SH-SY5Y (cell line): ENCODE results near the gene HNRNPAB.

Experiments
- GATA2 ChIP-seq: IDR thresholded peaks from 2 replicates; pipeline ENCODE4 v1.6.1; 2011; ENCODE audit warnings: mild to moderate bottlenecking, low read depth, low read length
- GATA3 ChIP-seq: IDR thresholded peaks from 2 replicates; pipeline ENCODE4 v1.6.1; 2011; ENCODE audit warnings: low read depth, mild to moderate bottlenecking, low read length, moderate library complexity

The HNRNPAB gene

DNA sequence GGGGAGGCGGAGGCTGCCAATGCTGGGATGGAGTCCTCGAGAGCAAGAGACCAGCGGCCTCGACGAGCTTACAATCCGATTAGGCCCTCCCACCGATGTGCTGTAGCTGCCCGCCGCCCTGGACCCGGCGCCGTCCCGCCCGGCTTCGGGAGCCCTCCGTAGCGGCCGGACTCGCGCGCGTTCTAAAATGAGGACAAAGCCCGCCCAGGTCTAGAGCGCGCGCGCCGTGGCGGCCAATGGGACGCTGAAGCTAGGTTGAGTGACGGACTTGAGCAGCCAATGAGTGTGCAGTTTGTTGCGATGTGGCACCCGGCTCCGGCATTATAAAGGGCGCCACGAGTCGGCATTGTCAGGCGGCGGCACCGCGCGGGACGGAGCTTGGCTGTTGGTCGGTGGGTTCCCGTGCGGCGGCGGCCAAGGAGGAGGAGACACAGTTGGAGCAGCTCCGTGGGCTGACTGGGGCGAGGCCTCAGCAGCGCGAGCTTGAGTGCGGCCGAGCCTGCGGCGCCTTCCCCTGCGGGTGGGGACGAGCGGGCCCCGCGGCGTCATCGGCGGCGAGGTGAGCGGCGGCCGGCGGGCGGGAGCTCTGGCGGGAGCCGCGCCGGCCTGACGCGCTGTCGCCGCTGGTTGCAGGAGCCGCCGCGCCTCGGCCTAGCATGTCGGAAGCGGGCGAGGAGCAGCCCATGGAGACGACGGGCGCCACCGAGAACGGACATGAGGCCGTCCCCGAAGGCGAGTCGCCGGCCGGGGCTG is at the start of gene HNRNPAB:
Gene HNRNPAB, plus strand, starts transcription at position 352 of the 753 bp plus-strand sequence. Its CDS starts 305 bp downstream, at position 657.
- TF ChIP-seq GATA3 (no peak), GATA2 (no peak)

DNA sequence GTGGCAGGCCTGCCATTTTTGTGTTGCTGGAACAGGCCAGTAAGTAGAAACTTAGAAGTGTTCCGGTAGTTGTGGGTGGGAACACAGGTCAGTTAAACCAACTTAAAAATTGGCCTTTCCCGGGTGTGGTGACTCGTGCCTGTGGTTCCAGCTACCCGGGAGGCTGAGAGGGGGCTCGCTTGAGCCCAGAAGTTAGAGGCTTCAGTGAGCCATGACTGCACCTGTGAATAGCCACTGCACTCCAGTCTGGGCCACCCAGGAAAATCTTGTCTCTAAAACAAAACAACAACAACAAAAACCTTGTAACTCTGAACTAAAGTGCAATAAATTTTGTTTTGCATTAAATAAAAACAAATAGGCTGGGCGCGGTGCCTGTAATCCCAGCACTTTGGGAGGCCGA is 49.3 kb upstream of the HNRNPAB start:
- no peak for TF ChIP-seq GATA2
- no peak for TF ChIP-seq GATA3

DNA sequence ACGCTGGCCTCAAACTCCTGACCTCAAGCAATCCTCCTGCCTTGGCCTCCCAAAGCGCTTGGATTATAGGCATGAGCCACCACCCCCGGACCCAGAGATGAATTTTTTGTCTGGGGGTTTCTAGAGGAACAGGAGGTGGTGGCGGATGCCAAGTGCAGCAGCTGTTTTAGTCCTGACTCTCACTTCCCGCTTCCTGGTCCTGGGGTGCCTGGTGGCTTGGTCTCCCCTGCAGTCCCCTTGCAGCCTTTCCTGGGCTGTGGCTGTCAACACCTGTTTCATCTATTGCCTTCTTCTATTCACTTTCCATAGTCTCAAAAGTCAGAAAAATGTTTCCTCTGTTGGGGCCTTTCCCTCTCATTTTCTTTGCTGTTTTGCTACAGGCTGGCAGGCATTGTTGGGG is 44.2 kb upstream of the HNRNPAB start:
- TF ChIP-seq GATA2 (no peak), GATA3 (no peak)

DNA sequence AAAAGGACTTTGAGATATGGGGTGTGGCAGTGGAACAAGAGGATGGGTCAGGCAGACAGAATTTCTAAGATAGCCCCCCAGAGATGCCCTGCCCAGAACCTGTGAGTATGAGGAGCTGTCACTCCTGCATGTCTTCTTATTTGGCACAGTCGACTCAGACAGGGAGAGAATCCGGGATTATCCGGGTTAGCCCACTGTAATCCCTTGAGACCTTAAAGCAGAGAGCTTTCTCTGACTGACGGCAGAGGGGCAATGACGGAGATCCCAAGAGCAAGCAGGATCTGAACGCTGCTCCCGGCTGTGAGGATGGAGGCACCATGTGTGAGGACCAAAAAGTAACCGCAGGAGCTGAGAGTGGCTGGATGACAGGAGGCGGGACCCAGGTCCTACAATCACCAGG is 41.9 kb upstream of the HNRNPAB start:
- TF ChIP-seq GATA3 (no peak), GATA2 (no peak)

DNA sequence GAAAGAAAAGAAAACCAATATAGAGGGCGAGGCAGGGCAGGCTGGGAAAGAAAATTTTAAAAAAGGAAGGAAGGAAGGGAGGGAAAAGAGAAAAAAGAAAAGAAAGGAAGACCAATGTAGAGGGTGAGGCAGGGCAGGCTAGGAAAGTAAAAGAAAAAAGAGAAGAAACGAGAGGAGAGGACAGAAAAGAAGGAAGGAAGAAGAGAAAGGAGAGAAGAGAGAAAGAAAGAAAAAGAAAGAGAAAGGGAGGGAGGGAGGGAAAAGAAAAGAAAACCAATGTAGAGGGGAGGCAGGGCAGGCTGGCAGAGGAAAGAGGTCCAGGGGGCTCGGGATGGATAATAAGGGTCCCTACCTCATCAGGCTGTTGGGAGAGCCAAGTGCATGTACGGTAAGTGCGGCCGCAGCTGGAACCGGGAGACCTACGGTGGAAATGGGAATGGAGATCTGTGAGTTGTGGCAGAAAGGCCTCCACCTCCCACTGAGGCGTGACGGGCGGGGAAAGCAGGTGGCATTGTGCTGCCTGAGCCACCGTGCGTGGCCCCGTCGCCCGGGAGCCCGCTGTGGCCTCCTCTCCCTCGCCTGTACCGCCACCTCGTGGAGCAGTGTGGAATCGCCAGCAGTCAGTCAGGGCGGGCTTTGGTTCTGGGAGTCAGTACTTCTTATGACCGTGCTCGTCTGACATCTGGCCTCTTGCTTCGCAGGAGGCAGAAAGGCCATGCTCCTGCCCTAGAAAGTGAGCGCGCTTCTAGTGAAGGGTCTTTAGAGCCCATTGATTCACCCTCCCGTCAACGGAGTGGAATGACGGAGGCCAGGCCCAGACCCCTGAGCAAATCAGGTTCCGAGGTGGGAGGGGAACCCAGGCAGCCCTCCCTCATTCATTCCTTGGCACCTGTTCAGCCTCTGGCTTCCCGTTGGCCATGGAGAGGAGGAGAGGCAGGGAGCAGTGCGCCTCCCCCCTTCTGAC is 40.3 kb upstream of the HNRNPAB start:
- no peak for TF ChIP-seq GATA2
- no peak for TF ChIP-seq GATA3

DNA sequence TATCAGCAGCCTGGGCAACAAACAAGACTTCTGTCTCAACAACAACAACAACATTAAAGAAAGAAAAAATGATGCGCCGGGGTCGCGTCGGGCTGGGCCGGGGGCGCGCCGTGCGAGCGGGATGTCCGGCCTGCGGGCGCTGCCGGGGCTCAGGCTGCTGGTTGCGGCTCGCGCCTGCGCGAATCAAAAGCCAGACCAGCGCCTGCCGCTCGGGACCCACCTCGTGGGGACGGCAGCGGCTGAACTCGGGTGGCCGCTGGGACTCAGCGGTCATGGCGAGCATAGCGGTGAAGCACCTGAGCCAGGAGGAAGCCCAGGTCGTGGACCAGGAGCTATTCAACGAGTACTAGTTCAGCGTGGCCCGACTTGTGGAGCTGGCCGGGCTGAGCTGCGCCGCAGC is 38.8 kb upstream of the HNRNPAB start:
- TF ChIP-seq GATA2, result no peak
- no peak for TF ChIP-seq GATA3

DNA sequence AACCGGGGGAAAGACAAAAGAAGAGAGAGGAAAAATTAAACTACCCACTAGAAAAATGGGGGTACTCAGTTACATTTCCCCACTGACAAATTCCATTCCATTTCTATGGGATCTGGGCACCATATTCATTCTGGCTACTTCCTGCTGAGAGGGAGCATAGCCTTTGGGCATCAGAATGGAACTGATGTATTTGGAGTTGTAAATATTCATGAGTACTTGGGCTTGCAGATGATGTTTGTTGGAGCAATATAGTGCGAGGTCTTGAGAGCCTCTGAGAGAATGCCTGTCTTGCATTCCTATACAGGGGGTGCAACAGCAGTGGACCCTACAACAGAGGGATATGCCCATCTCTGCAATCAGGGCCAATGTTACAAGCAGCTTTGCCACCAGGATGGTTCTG is 33.9 kb upstream of the HNRNPAB start:
- TF ChIP-seq GATA3, result no peak
- TF ChIP-seq GATA2, result no peak

DNA sequence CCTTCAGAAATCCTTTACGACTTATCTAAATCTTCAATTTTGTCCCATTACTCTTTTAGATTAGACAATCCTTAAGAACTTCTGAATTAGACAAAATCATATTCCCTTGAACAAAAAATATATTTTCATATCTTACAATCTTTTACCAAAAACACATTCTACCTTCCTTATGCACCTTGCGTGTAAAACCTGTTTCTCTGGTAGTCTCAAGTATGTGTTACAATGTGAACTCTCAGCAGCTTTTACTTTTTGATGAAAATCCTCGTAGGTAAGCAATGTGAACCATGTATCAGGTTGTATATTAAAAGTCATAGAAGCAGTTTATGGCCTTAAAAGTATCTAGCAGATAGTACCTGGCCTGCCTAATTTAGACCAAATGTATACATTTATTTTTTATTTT is 29.9 kb upstream of the HNRNPAB start:
- TF ChIP-seq GATA2, result no peak
- no peak for TF ChIP-seq GATA3

DNA sequence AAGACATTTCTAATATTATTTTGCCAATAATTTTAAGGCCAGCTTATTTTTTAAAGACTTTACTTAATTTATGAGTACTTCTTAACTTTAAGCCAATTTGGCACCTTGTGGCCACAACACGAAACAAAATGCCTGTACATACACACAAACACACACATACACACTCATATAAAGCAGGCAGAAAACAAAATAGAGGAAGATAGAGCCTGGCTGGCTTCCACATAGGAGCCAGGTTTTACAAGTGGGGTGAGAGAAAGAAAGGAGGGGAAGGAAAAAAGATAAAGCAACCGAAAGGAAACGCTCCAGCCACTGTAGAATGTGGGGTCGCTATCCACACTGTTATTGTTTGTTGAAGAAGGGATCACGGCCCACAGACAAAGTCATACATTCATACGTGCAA is 27.5 kb upstream of the HNRNPAB start:
- no peak for TF ChIP-seq GATA3
- no peak for TF ChIP-seq GATA2

DNA sequence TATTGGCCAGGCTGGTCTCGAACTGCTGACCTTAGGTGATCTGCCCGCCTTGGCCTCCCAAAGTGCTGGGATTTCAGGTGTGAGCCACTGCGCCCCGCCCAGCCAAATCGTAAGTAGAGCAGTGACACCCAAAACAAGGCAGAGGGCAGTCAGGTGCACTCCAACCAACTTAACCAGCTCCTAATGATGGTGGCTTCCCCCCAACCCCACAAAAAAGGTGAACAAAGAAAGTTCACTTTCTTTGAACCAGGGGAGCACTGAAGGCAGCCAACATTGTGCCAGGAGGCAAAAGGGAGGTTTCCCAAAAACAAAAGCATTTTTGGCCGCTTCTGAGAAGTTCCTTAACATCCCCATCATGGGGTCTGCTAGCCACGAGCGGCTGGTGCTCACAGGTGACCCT is 26.8 kb upstream of the HNRNPAB start:
- TF ChIP-seq GATA2 (no peak), GATA3 (no peak)

DNA sequence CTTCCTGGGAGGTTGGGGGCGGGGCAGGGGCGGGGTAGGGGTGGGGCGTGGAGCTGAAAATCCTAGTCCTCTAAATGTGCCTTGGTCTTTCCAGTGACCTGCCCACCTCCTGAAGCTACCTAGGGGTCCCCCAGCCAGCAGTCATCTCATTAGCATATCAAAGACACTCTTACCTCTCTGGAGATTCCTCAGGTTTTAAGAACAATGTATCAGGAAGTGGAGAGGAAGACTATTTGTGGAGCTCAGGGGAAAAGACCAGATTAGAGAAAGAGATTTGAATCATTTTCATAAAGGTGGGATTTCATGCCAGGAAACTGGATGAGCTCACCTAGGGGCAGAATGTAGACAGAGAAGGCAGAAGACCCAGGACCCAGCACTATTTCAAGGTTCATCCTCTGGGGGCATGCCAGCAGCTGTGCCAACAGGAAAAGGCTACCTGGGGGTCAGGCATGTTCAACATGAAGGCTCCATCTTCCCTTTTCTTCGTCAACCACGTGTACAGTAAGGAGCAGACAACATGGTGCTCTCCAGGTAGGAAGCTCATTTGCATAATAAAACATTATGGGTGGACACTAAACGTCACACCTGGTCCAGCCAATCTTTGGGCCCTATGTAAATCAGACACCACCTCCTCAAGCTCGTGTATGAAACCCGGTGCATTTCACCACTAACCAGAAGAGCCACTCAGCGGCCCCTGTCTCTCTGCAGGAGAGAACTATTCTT is 24.0 kb upstream of the HNRNPAB start:
- no peak for TF ChIP-seq GATA3
- TF ChIP-seq GATA2, result no peak

DNA sequence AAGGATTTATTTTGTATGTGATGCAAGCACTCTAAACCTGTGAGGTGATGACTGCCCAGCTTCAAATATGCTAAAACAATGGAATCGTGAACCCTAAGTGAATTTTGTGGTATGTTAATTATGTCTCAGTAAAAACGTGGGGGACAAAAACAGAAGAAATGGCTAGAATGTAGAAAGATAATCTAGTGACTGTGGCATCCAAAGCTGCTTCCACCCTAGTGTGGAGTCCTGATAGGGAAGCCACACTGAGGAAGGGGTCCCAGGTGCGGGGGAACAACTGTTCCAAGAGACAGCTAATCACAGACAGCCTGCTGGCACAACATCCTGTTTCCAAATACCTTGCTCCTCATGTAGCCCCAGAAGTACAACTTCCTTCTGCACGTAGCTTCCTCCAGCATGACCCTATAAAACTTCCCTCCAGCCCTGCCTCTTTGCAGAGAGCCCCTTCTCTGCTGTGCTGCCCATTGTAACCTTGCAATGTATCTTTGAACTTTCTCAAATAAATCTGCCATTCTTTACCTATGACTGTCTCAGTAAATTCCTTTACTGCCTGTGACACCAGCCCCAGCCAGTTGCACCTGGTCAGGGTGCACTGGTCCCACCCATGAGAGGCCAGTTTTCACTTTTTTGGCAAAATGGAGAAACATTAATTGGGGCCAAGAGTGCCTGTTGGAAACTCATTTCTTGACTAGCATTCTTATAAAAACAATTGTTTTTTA is 22.0 kb upstream of the HNRNPAB start:
- TF ChIP-seq GATA2 (no peak), GATA3 (no peak)

DNA sequence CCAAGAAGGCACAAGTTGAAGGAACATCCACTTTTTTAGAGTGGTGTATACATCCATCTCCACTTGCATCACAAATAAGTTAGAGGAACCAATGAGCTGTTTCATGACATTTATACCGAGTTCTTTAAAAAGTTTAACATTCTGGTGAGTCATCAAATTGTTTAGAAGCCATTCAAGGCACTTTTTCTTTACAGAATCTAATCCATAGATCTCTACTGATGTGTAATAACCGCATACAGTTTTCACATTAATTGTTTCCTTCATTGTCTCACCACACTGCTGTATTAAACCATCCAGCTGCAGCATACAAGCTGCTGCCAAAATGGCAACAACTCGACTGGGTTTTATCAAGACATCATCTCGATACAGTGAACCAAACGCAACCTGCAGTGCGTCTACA is 17.9 kb upstream of the HNRNPAB start:
- TF ChIP-seq GATA3, result no peak
- TF ChIP-seq GATA2, result peak; percentile 34; the same call in 1 of the 2 replicates
